ENCODE data around the gene ZNF385D.

DNA sequence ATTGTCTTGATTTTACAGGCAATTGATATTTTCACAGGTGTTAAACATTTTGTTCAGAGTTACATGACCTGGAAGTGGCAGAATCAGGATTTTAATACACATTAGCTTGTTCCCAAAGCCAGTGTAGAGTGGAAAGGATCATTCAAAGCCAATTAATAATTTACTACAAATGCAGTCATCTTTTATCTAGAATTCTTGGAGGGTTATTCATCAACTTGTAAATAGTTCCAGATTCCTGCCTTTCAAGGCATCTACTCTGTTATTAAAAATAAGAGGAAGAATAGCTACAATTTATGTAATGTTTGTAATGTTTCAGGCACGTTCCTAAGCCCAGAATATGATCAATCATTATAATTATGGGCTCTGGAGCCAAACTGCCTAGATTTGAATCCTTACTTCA is 358.5 kb downstream of the ZNF385D start:
- TF ChIP-seq, protein P1, sequence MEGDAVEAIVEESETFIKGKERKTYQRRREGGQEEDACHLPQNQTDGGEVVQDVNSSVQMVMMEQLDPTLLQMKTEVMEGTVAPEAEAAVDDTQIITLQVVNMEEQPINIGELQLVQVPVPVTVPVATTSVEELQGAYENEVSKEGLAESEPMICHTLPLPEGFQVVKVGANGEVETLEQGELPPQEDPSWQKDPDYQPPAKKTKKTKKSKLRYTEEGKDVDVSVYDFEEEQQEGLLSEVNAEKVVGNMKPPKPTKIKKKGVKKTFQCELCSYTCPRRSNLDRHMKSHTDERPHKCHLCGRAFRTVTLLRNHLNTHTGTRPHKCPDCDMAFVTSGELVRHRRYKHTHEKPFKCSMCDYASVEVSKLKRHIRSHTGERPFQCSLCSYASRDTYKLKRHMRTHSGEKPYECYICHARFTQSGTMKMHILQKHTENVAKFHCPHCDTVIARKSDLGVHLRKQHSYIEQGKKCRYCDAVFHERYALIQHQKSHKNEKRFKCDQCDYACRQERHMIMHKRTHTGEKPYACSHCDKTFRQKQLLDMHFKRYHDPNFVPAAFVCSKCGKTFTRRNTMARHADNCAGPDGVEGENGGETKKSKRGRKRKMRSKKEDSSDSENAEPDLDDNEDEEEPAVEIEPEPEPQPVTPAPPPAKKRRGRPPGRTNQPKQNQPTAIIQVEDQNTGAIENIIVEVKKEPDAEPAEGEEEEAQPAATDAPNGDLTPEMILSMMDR (IDR thresholded peaks at IDR 0.05): no peak
- TF ChIP-seq POLR2A (IDR thresholded peaks at IDR 0.05): no peak
